Measurements from ENCODE around the gene LAGE3. TPM values are rescaled to one million over a fixed set of nuclear protein-coding genes. Genes with fewer than 3 reads are reported as not detected.

Gene LAGE3
- polyA plus RNA-seq, 1 donor = 11.3 TPM

GRCh38 chrX:154477891-154478477 lies 1.1 kb downstream of the LAGE3 start:
- DNase-seq (ENCODE audit: low read depth) = no peak

- no peak for DNase-seq (ENCODE audit: low read depth)
These were observed 2.3 kb downstream of the LAGE3 start for GRCh38 chrX:154476821-154477220.

DNA sequence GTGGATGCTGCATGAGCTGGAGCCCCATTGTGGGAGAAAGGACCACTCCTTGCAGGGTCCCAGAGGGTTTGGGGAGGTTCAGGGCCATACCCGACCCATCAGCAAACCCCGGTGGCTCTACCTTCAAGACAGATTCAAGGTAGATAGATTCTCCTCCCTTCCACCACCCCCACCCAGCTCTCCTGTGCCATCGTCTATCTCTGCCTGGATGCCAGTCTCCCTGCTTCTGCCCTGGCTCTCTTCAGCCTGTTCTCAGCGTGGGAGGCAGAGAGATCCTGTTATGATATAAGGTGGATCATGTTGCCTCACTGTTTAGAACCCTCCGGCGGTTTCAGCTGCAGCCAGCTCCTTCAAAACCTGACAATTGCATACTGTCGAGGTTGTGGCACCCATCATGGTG lies 5.4 kb downstream of the LAGE3 start:
- no peak for DNase-seq (ENCODE audit: low read depth)

- no peak for DNase-seq (ENCODE audit: low read depth)
These were observed 6.1 kb downstream of the LAGE3 start for GRCh38 chrX:154472685-154473632.

GRCh38 chrX:154471839-154472684 lies 7.0 kb downstream of the LAGE3 start:
- DNase-seq (ENCODE audit: low read depth) = no peak

- no peak for DNase-seq (ENCODE audit: low read depth)
These were observed 8.0 kb downstream of the LAGE3 start for GRCh38 chrX:154470914-154471568.

DNA sequence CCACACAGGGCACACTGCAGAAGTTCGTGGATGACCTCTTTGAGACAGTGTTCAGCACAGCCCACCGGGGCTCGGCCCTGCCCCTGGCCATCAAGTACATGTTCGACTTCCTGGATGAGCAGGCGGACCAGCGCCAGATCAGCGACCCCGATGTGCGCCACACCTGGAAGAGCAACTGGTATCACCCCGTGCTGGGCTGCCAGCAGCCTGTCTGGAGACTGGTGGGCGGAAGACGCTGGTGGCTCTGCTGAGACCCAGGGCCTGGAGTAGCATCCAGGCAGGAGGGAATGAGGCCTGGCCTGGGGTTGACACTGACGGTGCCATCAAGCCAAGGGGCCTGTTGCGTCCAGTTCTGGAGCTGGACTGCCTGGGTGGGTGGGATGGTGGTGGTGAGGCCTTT lies 8.6 kb downstream of the LAGE3 start:
- DNase-seq (ENCODE audit: low read depth) = no peak

DNA sequence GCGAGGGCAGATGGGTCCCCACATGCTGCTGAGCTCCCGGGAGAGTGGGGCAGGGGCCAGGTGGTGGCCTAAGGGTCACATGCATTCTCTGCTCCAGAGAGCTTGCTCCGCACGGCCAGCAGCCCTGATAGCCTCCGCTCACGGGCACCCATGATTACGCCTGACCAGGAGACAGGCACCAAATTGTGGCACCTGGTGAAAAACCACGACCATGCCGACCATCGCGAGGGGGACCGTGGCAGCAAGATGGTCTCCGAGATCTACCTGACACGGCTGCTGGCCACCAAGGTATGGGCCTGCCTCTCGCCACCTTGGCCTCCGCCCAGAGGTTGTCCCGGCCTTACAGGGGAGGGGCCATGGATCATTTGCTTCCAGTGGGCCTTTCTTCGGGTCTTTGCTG lies 9.2 kb downstream of the LAGE3 start:
- DNase-seq (ENCODE audit: low read depth) = no peak

DNA sequence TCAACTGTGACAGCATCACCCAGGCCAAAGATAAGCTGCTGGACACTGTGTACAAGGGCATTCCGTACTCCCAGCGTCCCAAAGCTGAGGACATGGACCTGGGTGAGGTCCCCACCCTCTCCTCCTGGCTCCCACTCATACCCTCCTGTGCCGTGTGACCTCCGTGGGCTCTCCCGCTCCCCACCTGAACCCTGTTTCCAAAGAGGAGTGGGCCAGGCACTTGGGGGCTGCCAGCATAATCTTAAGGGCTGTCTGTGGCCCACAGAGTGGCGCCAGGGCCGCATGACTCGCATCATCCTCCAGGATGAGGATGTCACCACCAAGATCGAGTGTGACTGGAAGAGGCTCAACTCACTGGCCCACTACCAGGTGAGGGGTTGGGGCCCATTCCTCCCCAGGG lies 10.0 kb downstream of the LAGE3 start:
- DNase-seq (ENCODE audit: low read depth) = no peak

DNA sequence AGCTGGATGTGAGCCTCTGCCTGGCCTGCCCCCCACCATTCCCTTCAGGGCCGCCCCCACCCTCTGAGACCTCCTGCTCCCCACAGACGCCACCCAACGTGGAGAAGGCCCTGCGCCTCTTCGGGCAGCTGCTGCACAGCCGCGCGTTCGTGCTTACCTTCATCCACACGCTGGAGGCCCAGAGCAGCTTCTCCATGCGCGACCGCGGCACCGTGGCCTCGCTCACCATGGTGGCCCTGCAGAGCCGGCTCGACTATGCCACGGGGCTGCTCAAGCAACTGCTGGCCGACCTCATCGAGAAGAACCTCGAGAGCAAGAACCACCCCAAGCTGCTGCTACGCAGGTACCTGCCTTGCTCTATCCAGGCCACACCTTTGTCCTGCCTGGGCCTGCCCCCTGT lies 10.9 kb downstream of the LAGE3 start:
- no peak for DNase-seq (ENCODE audit: low read depth)

GRCh38 chrX:154467556-154467955 lies 11.5 kb downstream of the LAGE3 start:
- no peak for DNase-seq (ENCODE audit: low read depth)

GRCh38 chrX:154466907-154467306 lies 12.2 kb downstream of the LAGE3 start:
- DNase-seq (ENCODE audit: low read depth) = no peak

GRCh38 chrX:154466036-154466435 lies 13.0 kb downstream of the LAGE3 start:
- DNase-seq (ENCODE audit: low read depth) = no peak

- no peak for DNase-seq (ENCODE audit: low read depth)
These were observed 13.5 kb downstream of the LAGE3 start for GRCh38 chrX:154465601-154466000.

- DNase-seq (ENCODE audit: low read depth) = no peak
These were observed 14.2 kb downstream of the LAGE3 start for GRCh38 chrX:154464806-154465365.

GRCh38 chrX:154463611-154464220 lies 15.4 kb downstream of the LAGE3 start:
- no peak for DNase-seq (ENCODE audit: low read depth)

DNA sequence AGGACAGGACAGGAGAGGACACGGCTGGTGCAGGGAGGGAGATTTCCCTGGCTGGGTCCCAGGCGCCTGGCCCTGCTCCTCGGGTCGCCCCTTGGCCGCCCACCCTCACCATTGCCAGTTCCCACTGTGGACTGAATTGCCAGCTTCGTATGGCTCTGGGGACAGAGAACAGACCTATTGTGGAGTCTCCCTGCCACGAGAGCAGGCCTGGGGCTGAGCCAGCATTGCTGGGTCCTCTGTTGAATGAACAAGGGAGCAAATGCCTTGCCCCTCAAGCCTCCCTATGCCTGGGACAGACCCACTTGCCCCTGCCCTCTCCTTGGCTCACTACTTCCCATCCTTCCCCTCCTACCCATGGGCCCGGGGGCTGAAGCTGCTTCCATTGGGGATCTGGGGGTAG lies 16.7 kb downstream of the LAGE3 start:
- DNase-seq (ENCODE audit: low read depth) = no peak

GRCh38 chrX:154460326-154460725 lies 18.8 kb downstream of the LAGE3 start:
- no peak for DNase-seq (ENCODE audit: low read depth)

DNA sequence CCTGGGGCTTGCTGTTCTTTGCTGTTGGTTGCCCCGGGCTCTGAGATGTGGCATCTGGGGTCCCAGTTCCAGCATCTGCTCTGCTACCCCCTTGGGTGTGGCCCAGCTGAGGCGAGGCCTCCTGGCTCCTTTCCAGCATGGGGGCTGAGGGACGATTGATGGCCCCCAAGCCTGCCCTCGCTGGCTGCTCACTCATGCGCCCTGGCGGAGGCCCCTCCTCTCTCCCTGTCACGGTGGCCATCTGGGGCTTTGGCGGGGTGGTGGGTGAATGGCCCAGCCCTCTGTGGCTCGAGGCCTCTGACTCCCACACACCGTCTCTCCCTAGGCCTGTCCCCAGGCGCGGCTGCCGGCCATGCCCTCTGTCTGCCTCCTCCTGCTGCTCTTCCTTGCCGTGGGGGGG lies 19.2 kb downstream of the LAGE3 start:
- DNase-seq (ENCODE audit: low read depth) = no peak

DNA sequence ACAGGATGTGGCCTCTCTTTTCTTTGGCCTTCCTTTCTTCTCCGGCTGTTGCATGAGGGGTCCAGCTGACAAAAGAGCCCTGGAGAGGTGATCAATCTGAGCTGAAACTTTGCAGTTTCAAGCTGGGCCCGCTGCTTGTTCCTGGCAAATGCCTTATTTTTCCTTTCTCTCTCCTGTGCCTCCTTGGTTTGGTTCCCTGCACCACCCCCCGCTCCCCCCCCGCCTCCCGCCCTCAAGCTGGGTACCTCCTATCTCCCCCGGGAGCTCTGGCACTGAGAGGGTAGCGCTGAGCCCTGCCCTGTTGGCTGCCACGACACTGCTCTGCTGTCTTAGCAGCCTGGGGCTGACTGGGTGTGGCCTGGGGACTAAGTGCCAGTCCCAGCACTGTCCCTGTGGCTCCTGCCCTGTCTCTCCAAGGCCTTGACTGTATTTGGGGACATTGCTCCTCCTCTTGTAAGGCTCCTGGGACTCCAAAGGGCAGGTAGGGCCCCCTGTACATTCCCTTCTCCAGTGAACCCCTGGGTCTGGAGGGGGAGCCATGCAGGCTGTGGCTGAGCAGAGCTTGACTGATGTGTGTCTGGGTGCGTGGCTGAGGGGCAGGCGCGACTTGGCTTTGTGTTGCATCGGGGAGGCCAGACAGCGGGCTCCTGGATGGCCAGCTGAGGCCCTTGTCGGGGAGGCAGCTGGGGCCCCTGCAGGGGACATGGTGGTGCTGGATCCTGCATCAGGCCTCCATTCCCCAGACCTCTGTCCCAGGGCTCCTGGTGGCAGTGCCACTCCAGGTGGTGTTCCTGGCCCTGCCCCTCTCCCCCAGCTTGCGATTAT lies 19.9 kb downstream of the LAGE3 start:
- DNase-seq (ENCODE audit: low read depth) = no peak
